Fibroblast of lung (primary cell): ENCODE measurements around the gene GALNT11. TPM values are rescaled to one million over a fixed set of nuclear protein-coding genes. Genes with fewer than 3 reads are reported as not detected.
A peak's percentile ranks its signal among the peaks of the same experiment; 100 is the strongest.

ENCODE experiments used
- DNase-seq, 2 donors: peaks; one replicate each; pipeline versions ENCODE4 v3.0.0 to v3.0.0-alpha.2; 2010; ENCODE audit warnings: low read depth in 2 of 2
- H2AFZ ChIP-seq: 2 replicates; pipeline ENCODE4 v1.5.1; 2012; ENCODE audit warnings: low read length, control low read depth, inconsistent platforms
- H3K27ac ChIP-seq: 2 replicates; pipeline ENCODE4 v1.5.1; 2011; ENCODE audit warnings: low read length, control low read depth; ENCODE audit not compliant: insufficient read depth
- H3K27me3 ChIP-seq: 2 replicates; pipeline ENCODE4 v1.5.1; 2011; ENCODE audit warnings: mild to moderate bottlenecking, low read length; ENCODE audit not compliant: control insufficient read depth, insufficient read depth
- H3K36me3 ChIP-seq: 2 replicates; pipeline ENCODE4 v1.5.1; 2011; ENCODE audit warnings: low read length; ENCODE audit not compliant: control insufficient read depth, insufficient read depth
- H3K4me1 ChIP-seq: 2 replicates; pipeline ENCODE4 v1.5.1; 2011; ENCODE audit warnings: low read length; ENCODE audit not compliant: control insufficient read depth, insufficient read depth; ENCODE audit errors: extremely low read depth
- H3K4me2 ChIP-seq: 2 replicates; pipeline ENCODE4 v1.5.1; 2011; ENCODE audit warnings: low read length, control low read depth; ENCODE audit not compliant: insufficient read depth; ENCODE audit errors: extremely low read depth
- H3K4me3 ChIP-seq, 4 experiments: fragments of 200-600 bp in 1 of 4; sonication (generic) in 1 of 4; replicated peaks in 1 of 4; 2 replicates each; pipeline ENCODE4 v1.5.1; 2011 to 2016; ENCODE audit warnings: low read length in 4 of 4, low read depth in 3 of 4, mild to moderate bottlenecking in 3 of 4, control low read depth in 2 of 4, inconsistent platforms in 1 of 4, mixed read lengths in 1 of 4; ENCODE audit not compliant: insufficient read depth in 1 of 4; ENCODE audit errors: control extremely low read depth in 1 of 4
- H3K79me2 ChIP-seq: 2 replicates; pipeline ENCODE4 v1.5.1; 2012; ENCODE audit warnings: mild to moderate bottlenecking, low read length, inconsistent platforms; ENCODE audit not compliant: control insufficient read depth, insufficient read depth
- H3K9ac ChIP-seq: 2 replicates; pipeline ENCODE4 v1.5.1; 2011; ENCODE audit warnings: mild to moderate bottlenecking, low read length, control low read depth; ENCODE audit not compliant: insufficient read depth
- H3K9me3 ChIP-seq: 2 replicates; pipeline ENCODE4 v1.5.1; 2012; ENCODE audit warnings: low read depth, low read length; ENCODE audit not compliant: control insufficient read depth, insufficient read depth
- H4K20me1 ChIP-seq: 2 replicates; pipeline ENCODE4 v1.5.1; 2011; ENCODE audit warnings: low read length; ENCODE audit not compliant: control insufficient read depth, insufficient read depth; ENCODE audit errors: extremely low read depth
- EZH2 ChIP-seq: IDR thresholded peaks from 2 replicates; pipeline ENCODE4 v1.5.1; 2012; ENCODE audit warnings: low read length, control low read depth, mild to moderate bottlenecking; ENCODE audit errors: missing control alignments
- polyA plus RNA-seq, 2 donors: library from polyadenylated mRNA; depleted of rRNA in 1 of 2; stranded (reverse) in 1 of 2; unstranded in 1 of 2; fragments of >200 nt; gene quantifications; 2 replicates each; pipeline ENCODE4 v1.2.1, GENCODE V29; 2011 to 2012; ENCODE audit warnings: missing spikeins in 1 of 2
- total RNA-seq: library from RNA; depleted of rRNA; stranded (reverse); fragments of >200 nt; gene quantifications from 2 replicates; pipeline ENCODE4 v1.2.1, GENCODE V29; 2014
- TF ChIP-seq, protein P1 (sequence below), 2 donors: IDR thresholded peaks in 1 of 2; conservative IDR thresholded peaks in 1 of 2; 1 replicate in 1 of 2; 2 replicates in 1 of 2; pipeline ENCODE4 v1.5.1; 2011 to 2012; ENCODE audit warnings: low read length in 2 of 2, control low read depth in 1 of 2, inconsistent platforms in 1 of 2, low read depth in 1 of 2, mild to moderate bottlenecking in 1 of 2

GALNT11 gene
- total and polyA plus RNA-seq, 2 donors (not counting 1 experiment from before 2014, with no cell fraction given), result 43.8 to 56.3 TPM

DNA sequence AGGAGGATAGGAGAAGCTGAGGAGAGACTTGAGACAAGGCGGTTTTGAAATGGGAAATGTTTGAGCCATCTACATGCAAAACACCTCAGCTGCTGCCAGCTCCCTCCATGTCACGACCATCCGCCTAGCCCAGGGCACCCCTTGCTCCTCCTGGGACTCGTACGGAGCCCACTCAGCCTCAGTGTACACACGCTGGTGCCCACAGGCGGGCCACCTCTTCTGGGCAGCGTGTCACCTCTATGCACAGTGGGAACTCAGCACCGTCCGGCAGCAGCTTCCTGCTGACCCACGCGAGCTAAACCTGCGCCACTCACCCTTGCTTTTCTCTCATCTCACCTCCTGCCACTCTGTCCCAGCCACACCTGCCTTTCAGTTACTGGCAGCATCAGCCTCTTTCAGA is 108.3 kb downstream of the GALNT11 start:
- H3K4me2 ChIP-seq, result no peak overlapping the region
- H2AFZ ChIP-seq, result no peak overlapping the region
- no peak overlapping the region for H3K4me3 ChIP-seq
- peaks cover 19% of the 10 kb centered on the region for H3K36me3 ChIP-seq
- TF ChIP-seq EZH2, result no peak
- TF ChIP-seq, protein P1, sequence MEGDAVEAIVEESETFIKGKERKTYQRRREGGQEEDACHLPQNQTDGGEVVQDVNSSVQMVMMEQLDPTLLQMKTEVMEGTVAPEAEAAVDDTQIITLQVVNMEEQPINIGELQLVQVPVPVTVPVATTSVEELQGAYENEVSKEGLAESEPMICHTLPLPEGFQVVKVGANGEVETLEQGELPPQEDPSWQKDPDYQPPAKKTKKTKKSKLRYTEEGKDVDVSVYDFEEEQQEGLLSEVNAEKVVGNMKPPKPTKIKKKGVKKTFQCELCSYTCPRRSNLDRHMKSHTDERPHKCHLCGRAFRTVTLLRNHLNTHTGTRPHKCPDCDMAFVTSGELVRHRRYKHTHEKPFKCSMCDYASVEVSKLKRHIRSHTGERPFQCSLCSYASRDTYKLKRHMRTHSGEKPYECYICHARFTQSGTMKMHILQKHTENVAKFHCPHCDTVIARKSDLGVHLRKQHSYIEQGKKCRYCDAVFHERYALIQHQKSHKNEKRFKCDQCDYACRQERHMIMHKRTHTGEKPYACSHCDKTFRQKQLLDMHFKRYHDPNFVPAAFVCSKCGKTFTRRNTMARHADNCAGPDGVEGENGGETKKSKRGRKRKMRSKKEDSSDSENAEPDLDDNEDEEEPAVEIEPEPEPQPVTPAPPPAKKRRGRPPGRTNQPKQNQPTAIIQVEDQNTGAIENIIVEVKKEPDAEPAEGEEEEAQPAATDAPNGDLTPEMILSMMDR (conservative IDR thresholded peaks at IDR 0.05 in 1 of 2, IDR thresholded peaks at IDR 0.05 in 1 of 2; ENCODE audit: low read depth in 1 of 2, low read length in 2 of 2), result no peak
- H3K27ac ChIP-seq, result no peak overlapping the region
- no peaks in the 10 kb centered on the region for H4K20me1 ChIP-seq
- no peak for DNase-seq
- no peaks in the 10 kb centered on the region for H3K4me1 ChIP-seq
- no peaks in the 10 kb centered on the region for H3K27me3 ChIP-seq
- H3K9me3 ChIP-seq, result no peaks in the 10 kb centered on the region
- H3K79me2 ChIP-seq, result no peaks in the 10 kb centered on the region
- H3K9ac ChIP-seq, result no peak overlapping the region

DNA sequence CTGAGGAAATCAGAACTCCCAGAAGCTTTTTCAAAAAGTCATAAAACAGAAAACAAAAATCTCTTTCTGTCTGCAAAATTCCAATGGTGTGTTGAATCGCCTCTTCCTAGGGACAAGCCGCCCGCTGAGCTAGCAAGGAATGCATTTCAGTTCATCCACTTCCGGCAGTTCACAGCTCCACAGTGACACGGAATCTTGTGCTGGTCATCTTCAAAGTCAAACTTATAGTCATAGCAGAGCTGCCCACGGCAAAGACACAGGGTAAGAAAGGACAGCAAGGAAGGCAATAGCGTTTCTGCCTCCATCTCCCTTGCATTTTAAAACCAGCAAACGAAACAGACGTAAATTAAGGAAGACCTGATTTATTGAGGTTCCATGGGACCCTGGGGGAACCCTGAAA is 111.2 kb downstream of the GALNT11 start:
- DNase-seq, result peak; percentile 7 to 72
- Histone ChIP-seq H3K9ac (no peak overlapping the region), H3K27me3 (no peaks in the 10 kb centered on the region), H3K36me3 (peaks cover 21% of the 10 kb centered on the region), H3K4me2 (no peak overlapping the region), H3K4me1 (no peaks in the 10 kb centered on the region), H3K27ac (no peak overlapping the region), H3K4me3 (no peak overlapping the region), H4K20me1 (no peaks in the 10 kb centered on the region), H2AFZ (no peak overlapping the region), H3K79me2 (no peaks in the 10 kb centered on the region), H3K9me3 (no peaks in the 10 kb centered on the region)
- no peak for TF ChIP-seq EZH2
- TF ChIP-seq, protein P1 (conservative IDR thresholded peaks at IDR 0.05 in 1 of 2, IDR thresholded peaks at IDR 0.05 in 1 of 2; ENCODE audit: low read depth in 1 of 2, low read length in 2 of 2), result no peak

DNA sequence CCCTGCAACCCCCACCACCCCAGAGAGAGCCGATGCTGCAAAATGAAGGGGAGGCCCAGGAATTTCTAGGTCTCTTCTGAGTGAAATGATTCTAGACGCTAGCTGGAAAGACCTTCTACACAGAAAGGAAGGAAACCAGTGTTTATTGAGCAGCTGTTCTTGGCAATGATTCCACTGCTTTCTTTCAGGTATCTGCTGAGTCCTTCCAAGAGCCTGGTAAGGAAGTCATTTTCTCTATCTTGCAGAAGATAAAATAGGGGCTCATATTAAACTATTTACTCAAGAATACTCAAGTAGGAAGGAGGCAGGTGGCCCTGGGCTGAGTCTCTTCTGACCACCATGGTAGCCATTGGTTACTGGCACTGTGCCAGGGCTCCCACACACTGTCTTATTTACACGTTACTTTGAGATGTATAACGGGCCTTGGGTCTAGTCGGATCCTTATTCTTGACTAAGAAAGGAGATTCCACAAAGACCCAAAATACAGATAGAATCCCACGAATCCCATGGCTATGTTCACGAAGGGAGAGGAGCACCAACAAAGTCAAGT is 112.1 kb downstream of the GALNT11 start:
- H3K79me2 ChIP-seq, result no peaks in the 10 kb centered on the region
- H3K36me3 ChIP-seq, result peaks cover 21% of the 10 kb centered on the region
- H4K20me1 ChIP-seq, result no peaks in the 10 kb centered on the region
- H3K9ac ChIP-seq, result no peak overlapping the region
- no peak overlapping the region for H2AFZ ChIP-seq
- no peaks in the 10 kb centered on the region for H3K9me3 ChIP-seq
- TF ChIP-seq, protein P1 (conservative IDR thresholded peaks at IDR 0.05 in 1 of 2, IDR thresholded peaks at IDR 0.05 in 1 of 2; ENCODE audit: low read depth in 1 of 2, low read length in 2 of 2), result no peak
- TF ChIP-seq EZH2, result no peak
- H3K27me3 ChIP-seq, result no peaks in the 10 kb centered on the region
- H3K27ac ChIP-seq, result no peak overlapping the region
- H3K4me3 ChIP-seq, result no peak overlapping the region
- peak in 1 of 2 donors; percentile 20 for DNase-seq
- no peaks in the 10 kb centered on the region for H3K4me1 ChIP-seq
- H3K4me2 ChIP-seq, result no peak overlapping the region
